ENCODE measurements around the gene DYNC2LI1.
A peak's percentile ranks its signal among the peaks of the same experiment; 100 is the strongest.

Gene DYNC2LI1

GRCh38 chr2:43773876-43774613 lies at the start of gene DYNC2LI1:
DYNC2LI1 (plus strand) TSS chr2:43774039; CDS start chr2:43774139, 100 bp downstream.
- DNase-seq (ENCODE audit: low read depth), result peak; percentile 69

DNA sequence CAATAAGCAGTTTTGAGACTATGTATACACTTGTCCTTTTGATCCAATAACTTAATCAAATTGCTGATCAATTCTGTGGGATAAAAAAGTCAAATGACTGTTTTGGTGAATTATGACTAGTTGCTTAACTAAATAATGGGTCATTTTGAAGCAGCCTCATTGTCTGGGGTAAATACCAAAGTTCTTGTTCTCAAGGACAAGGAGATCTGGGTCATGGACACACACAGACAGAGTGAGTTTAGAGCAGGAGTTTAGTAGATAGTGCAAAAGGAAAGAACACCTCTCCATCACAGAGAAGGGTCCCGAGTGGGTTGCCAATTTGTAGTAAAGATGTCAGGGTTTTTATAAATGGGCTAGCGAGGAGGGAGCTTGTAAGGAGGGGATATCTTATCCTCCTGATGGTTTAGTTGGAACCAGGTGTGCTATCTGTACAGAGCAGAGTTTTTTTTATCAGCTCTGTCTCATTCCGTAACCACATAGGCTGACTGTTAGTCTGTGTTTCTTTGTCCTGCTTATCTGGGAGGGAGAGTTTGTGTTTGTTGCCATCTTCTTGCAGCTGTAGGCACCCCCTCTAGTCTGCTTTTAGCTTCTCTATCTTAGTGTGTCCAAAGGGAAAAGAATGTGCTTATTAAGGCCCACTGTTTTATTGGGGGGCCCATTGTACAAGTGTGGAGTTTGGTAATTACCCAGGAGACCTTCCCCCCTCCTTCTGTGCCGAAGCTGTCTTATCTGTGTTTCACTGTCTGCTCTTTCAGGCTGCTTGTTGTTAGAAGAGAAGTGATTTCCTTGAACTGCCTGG lies 48.9 kb upstream of the DYNC2LI1 start:
- no peak for DNase-seq (ENCODE audit: low read depth)

GRCh38 chr2:43725711-43726246 lies 48.1 kb upstream of the DYNC2LI1 start:
- no peak for DNase-seq (ENCODE audit: low read depth)

GRCh38 chr2:43726961-43727633 lies 46.7 kb upstream of the DYNC2LI1 start:
- DNase-seq (ENCODE audit: low read depth), result peak; percentile 40

GRCh38 chr2:43727634-43728014 lies 46.2 kb upstream of the DYNC2LI1 start:
- no peak for DNase-seq (ENCODE audit: low read depth)

DNA sequence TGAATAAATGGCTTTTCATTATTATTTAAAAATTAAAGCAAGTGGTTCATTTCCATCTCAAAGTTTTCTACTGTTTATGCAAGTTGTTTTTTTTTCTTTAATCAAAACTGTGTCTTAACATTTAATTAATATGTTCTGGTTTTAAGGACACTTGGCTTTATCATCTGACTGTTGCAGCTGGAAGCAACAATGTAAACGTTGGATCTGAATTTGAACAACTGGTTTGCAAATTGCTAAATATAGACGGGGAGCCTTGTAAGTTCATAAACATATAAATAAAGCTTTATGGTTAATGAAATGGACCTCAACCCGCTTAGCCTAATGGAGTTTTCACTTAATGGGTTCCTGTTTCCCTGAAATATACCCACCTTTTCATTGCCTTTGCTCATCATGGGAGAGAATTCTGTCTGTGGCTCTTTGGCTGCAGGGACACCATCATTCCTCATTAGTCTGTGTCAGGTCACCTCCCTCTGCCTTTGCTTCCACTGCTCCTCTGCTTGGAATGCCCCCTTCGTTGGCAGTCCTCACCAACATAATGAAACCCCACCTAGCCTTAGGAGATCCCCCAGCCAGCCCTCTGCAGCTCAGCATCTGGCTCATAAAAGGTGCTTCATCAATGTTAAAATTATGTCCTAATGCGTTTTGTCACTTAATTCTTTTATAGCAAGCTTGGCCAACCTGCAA lies 44.2 kb upstream of the DYNC2LI1 start:
- DNase-seq (ENCODE audit: low read depth), result no peak

DNA sequence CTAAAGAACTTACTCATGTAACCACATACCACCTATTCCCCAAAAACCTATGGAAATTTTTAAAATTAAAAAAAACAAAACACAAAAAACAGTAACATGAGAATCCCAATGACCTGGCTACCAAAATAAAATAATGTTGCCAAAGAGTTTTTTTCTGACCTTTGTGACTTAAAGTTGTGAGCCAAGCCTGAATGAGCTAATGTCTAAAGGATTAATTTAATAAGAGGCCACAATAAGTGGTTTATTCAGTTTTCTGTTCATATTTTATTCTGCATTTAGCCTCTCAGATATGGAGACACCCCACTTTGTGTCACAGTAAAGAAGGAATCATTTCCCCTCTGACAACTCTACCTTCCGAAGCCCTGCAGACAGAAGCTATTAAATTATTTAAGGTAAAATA lies 42.6 kb upstream of the DYNC2LI1 start:
- DNase-seq (ENCODE audit: low read depth), result no peak

GRCh38 chr2:43736637-43737036 lies 37.2 kb upstream of the DYNC2LI1 start:
- no peak for DNase-seq (ENCODE audit: low read depth)

GRCh38 chr2:43737097-43737854 lies 36.6 kb upstream of the DYNC2LI1 start:
- DNase-seq (ENCODE audit: low read depth), result peak; percentile 86

DNA sequence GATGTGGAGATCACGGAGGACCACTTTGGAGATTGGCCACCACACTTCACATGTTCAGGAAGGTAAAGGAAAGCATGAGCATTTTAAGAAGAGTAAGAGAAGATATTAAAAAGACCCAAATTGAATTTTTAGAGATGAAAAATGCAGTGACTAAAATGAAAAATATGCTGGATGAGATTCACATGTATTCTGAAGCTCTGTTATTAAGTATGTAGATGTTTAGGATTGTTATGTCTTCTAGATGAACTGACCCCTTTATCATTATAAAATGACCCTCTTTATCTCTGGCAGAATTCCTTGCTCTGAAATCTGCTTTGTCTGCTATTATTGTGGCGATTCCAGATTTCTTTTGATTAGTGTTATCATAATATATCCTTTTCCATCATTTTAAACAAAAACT lies 36.0 kb upstream of the DYNC2LI1 start:
- DNase-seq (ENCODE audit: low read depth), result no peak

GRCh38 chr2:43738257-43738656 lies 35.6 kb upstream of the DYNC2LI1 start:
- DNase-seq (ENCODE audit: low read depth), result no peak

GRCh38 chr2:43743706-43744105 lies 30.1 kb upstream of the DYNC2LI1 start:
- DNase-seq (ENCODE audit: low read depth), result no peak

DNA sequence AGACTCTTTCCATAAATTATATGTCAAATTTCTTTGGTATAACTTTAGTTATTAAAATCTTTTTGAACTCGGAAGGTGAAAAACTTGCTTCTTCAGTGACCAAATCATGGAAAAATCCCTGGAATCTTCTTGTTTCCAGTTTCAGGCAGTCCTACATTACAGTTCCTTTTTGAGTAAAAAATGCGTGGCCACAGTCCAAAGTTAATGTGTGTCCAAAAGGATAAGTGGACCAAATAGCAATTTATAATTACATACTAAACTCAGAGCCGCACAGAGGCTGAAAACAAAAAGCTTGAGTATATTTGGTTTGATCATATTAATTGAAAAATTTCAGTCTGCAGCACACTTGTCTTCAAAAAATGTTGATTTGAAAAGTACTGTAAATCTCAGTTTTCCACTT lies 28.4 kb upstream of the DYNC2LI1 start:
- peak; percentile 48 for DNase-seq (ENCODE audit: low read depth)

- DNase-seq (ENCODE audit: low read depth), result no peak
These were observed 25.5 kb upstream of the DYNC2LI1 start for GRCh38 chr2:43748333-43748732.

GRCh38 chr2:43749583-43749982 lies 24.3 kb upstream of the DYNC2LI1 start:
- no peak for DNase-seq (ENCODE audit: low read depth)

- DNase-seq (ENCODE audit: low read depth), result no peak
These were observed 22.3 kb upstream of the DYNC2LI1 start for GRCh38 chr2:43751476-43751990.

- no peak for DNase-seq (ENCODE audit: low read depth)
These were observed 21.5 kb upstream of the DYNC2LI1 start for GRCh38 chr2:43752302-43752701.

- DNase-seq (ENCODE audit: low read depth), result no peak
These were observed 19.7 kb upstream of the DYNC2LI1 start for GRCh38 chr2:43754180-43754579.

DNA sequence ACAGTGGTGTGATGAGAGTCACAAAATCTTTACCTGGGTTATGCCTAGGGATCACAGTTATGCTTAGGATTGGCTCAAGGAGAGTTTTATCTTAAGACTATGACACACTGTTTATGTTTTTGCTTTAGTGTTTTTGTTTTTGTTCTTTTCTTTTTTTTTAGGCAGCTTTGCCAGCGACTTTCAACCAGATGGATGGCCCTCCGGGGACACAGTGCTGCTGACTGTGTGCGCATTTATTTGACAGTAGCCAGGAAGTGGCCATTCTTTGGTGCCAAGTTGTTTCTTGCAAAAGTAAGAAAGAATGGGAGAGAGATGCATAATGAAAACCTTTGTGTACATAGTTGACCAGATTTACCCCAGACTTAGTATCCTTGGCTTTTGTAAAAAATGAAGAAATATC lies 15.1 kb upstream of the DYNC2LI1 start:
- no peak for DNase-seq (ENCODE audit: low read depth)

GRCh38 chr2:43759195-43759594 lies 14.6 kb upstream of the DYNC2LI1 start:
- peak; percentile 48 for DNase-seq (ENCODE audit: low read depth)

DNA sequence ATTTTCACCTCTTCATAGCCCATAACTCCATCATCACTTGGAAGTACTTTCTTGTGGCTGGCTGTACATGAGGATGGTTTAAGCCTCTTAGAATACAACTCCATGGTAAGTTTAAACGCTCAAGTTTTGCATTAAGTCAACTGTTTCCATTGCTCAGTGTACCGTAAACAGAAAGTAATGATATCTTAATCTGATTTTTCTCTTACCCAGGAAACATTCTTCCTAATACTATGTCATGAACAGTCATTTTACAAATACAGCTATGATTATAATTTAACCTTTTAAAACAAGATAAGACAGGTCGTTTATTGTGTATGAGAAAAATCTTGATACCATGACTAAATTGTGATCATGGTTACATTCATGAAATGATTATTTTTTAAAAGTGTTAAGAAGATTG lies 11.6 kb upstream of the DYNC2LI1 start:
- DNase-seq (ENCODE audit: low read depth), result no peak

All from HS-27A (cell line).